Neural cell (in vitro differentiated cells): ENCODE data around the gene MAPK8IP3. TPM values are rescaled to one million over a fixed set of nuclear protein-coding genes. Genes with fewer than 3 reads are reported as not detected.

Experiments used
- H2AFZ ChIP-seq: fragments of 200-600, 300-800 bp; sonication (generic), shearing (Covaris generic); 2 replicates; pipeline ENCODE4 v1.6.0; 2014; ENCODE audit warnings: low read depth, mild to moderate bottlenecking, antibody characterized with exemption, low read length, moderate library complexity
- H3F3A ChIP-seq: fragments of 200-600 bp; shearing (Covaris generic); 2 replicates; pipeline ENCODE4 v1.6.1; 2016; ENCODE audit warnings: mild to moderate bottlenecking, moderate library complexity, mixed read lengths, antibody characterized with exemption, low read length; ENCODE audit not compliant: insufficient read depth, poor library complexity, severe bottlenecking
- H3K27ac ChIP-seq: fragments of 200-600, 300-800 bp; sonication (generic), shearing (Covaris generic); 2 replicates; pipeline ENCODE4 v1.5.1; 2014; ENCODE audit warnings: mild to moderate bottlenecking, low read length, moderate library complexity
- H3K27me3 ChIP-seq: fragments of 300-800, 200-600 bp; sonication (generic), shearing (Covaris generic); 2 replicates; pipeline ENCODE4 v1.6.0; 2014; ENCODE audit warnings: mild to moderate bottlenecking, low read depth, low read length, moderate library complexity; ENCODE audit not compliant: insufficient read depth
- H3K36me3 ChIP-seq: fragments of 300-800, 200-600 bp; sonication (generic), shearing (Covaris generic); 2 replicates; pipeline ENCODE4 v1.5.1; 2014; ENCODE audit warnings: mild to moderate bottlenecking, antibody characterized with exemption, low read length, moderate library complexity; ENCODE audit not compliant: insufficient read depth
- H3K4me2 ChIP-seq: fragments of 300-800, 200-600 bp; sonication (generic), shearing (Covaris generic); 2 replicates; pipeline ENCODE4 v1.6.0; 2014; ENCODE audit warnings: mild to moderate bottlenecking, low read length
- H3K4me3 ChIP-seq: fragments of 300-800, 200-600 bp; sonication (generic), shearing (Covaris generic); 2 replicates; pipeline ENCODE4 v1.5.1; 2014; ENCODE audit warnings: mild to moderate bottlenecking, low read length, moderate library complexity
- H3K79me2 ChIP-seq: fragments of 200-600 bp; shearing (Covaris generic); replicated peaks from 2 replicates; pipeline ENCODE4 v1.6.0; 2014; ENCODE audit warnings: mild to moderate bottlenecking, low read length, moderate library complexity; ENCODE audit not compliant: insufficient read depth
- H3K9ac ChIP-seq: fragments of 300-800, 200-600 bp; sonication (generic), shearing (Covaris generic); 2 replicates; pipeline ENCODE4 v1.6.1; 2016; ENCODE audit warnings: mild to moderate bottlenecking, low read length, mixed read lengths
- H3K9me2 ChIP-seq: fragments of 200-600 bp; shearing (Covaris generic); 2 replicates; pipeline ENCODE4 v1.6.1; 2016; ENCODE audit warnings: mild to moderate bottlenecking, low read length, mixed read lengths; ENCODE audit not compliant: insufficient read depth
- H3K9me3 ChIP-seq: fragments of 200-600, 300-800 bp; sonication (generic), shearing (Covaris generic); 2 replicates; pipeline ENCODE4 v1.6.1; 2016; ENCODE audit warnings: mild to moderate bottlenecking, mixed run types, low read length, moderate library complexity, mixed read lengths
- H4K20me1 ChIP-seq: fragments of 200-600 bp; shearing (Covaris generic); 2 replicates; pipeline ENCODE4 v1.6.1; 2016; ENCODE audit warnings: mild to moderate bottlenecking, mixed run types; ENCODE audit not compliant: insufficient read depth
- CTCF ChIP-seq: fragments of 450-650 bp; IDR thresholded peaks from 2 replicates; pipeline ENCODE4 v1.5.1; 2014; ENCODE audit warnings: antibody characterized with exemption, mild to moderate bottlenecking, moderate library complexity; ENCODE audit not compliant: poor library complexity, severe bottlenecking
- EP300 ChIP-seq: fragments of 450-650 bp; conservative IDR thresholded peaks from 2 replicates; pipeline ENCODE4 v1.6.1; 2014; ENCODE audit warnings: antibody characterized with exemption, mild to moderate bottlenecking, moderate library complexity; ENCODE audit not compliant: poor library complexity, severe bottlenecking
- EZH2 ChIP-seq: fragments of 200-600, 300-800 bp; shearing (Covaris generic), sonication (generic); IDR thresholded peaks from 2 replicates; pipeline ENCODE4 v1.6.1; 2014; ENCODE audit warnings: antibody characterized with exemption, low read length, borderline replicate concordance, mild to moderate bottlenecking; ENCODE audit not compliant: insufficient read depth, poor library complexity, severe bottlenecking
- MXI1 ChIP-seq: fragments of 450-650 bp; conservative IDR thresholded peaks from 2 replicates; pipeline ENCODE4 v1.6.1; 2014; ENCODE audit warnings: antibody characterized with exemption, mild to moderate bottlenecking; ENCODE audit not compliant: poor library complexity, severe bottlenecking
- POLR2AphosphoS5 ChIP-seq: IDR thresholded peaks from 2 replicates; pipeline ENCODE4 v1.6.1; 2012
- RAD21 ChIP-seq: fragments of 450-650 bp; conservative IDR thresholded peaks from 2 replicates; pipeline ENCODE4 v1.6.1; 2014; ENCODE audit warnings: antibody characterized with exemption, mild to moderate bottlenecking, moderate library complexity
- REST ChIP-seq: IDR thresholded peaks from 2 replicates; pipeline ENCODE4 v1.6.1; 2012; ENCODE audit warnings: borderline replicate concordance
- SMC3 ChIP-seq: fragments of 450-650 bp; conservative IDR thresholded peaks from 2 replicates; pipeline ENCODE4 v1.6.1; 2014; ENCODE audit warnings: antibody characterized with exemption, mild to moderate bottlenecking, moderate library complexity; ENCODE audit not compliant: poor library complexity
- TAF1 ChIP-seq: IDR thresholded peaks from 2 replicates; pipeline ENCODE4 v1.6.1; 2012; ENCODE audit warnings: low read depth
- polyA plus RNA-seq: library from polyadenylated mRNA; depleted of rRNA; stranded (reverse); fragments of >200 nt; gene quantifications from 2 replicates; pipeline ENCODE4 v1.2.3, GENCODE V29; 2014

The MAPK8IP3 gene
- polyA plus RNA-seq, 1 donor from 2014 or later: 51.0 TPM

DNA sequence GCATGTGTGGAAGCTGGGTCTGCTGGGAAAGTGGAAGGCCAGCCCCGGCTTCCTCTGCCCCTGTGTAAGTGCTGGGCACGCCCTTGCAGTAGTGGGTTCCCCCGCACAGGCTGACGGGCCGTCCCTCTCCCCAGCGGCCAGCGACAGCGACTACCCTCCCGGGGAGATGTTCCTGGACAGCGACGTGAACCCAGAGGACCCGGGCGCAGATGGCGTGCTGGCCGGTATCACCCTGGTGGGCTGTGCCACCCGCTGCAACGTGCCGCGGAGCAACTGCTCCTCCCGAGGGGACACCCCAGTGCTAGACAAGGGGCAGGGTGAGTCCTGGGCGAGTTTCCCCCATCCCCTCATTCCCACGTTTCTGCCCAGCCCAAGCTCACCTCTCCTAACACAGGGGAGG is 59.8 kb downstream of the MAPK8IP3 start:
- Histone ChIP-seq H3K9me2 (no peaks in the 10 kb centered on the region), H3K9ac (no peak overlapping the region), H3K4me3 (no peak overlapping the region), H3K36me3 (no peaks in the 10 kb centered on the region), H3K27me3 (no peaks in the 10 kb centered on the region), H3K27ac (no peak overlapping the region), H2AFZ (no peak overlapping the region), H3K4me2 (no peak overlapping the region), H3K9me3 (no peaks in the 10 kb centered on the region), H4K20me1 (no peaks in the 10 kb centered on the region), H3K79me2 (no peaks in the 10 kb centered on the region), H3F3A (no peaks in the 10 kb centered on the region)
- TF ChIP-seq CTCF (no peak), MXI1 (no peak), TAF1 (no peak), RAD21 (no peak), POLR2AphosphoS5 (no peak), EP300 (no peak), EZH2 (no peak)

- H3K27me3 ChIP-seq: no peaks in the 10 kb centered on the region
- TF ChIP-seq MXI1: no peak
- no peak overlapping the region for H2AFZ ChIP-seq
- H3K9ac ChIP-seq: no peak overlapping the region
- no peaks in the 10 kb centered on the region for H3K79me2 ChIP-seq
- no peaks in the 10 kb centered on the region for H3K36me3 ChIP-seq
- H3F3A ChIP-seq: no peaks in the 10 kb centered on the region
- no peak overlapping the region for H3K27ac ChIP-seq
- H4K20me1 ChIP-seq: no peaks in the 10 kb centered on the region
- H3K9me3 ChIP-seq: no peaks in the 10 kb centered on the region
- H3K9me2 ChIP-seq: no peaks in the 10 kb centered on the region
- no peak overlapping the region for H3K4me3 ChIP-seq
- H3K4me2 ChIP-seq: no peak overlapping the region
These were observed 60.2 kb downstream of the MAPK8IP3 start for GRCh38 chr16:1766231-1766630.

DNA sequence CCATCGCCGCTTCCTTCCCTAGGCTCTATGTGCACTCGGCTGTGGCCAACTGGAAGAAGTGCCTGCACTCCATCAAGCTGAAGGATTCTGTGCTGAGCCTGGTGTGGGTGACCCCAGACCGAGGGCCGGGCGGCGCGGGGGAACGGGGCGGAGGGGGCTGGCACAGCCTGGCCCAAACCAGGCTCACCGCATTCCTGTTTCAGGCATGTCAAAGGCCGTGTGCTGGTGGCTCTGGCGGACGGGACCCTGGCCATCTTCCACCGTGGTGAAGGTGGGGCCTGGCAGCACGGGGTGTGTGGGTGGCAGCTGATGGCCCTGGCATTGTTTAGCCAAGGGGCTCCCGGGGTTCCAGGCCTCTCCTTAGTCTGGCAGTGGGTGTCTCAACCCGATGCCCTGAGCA is 60.7 kb downstream of the MAPK8IP3 start:
- H3K4me2 ChIP-seq: no peak overlapping the region
- no peak overlapping the region for H3K4me3 ChIP-seq
- no peaks in the 10 kb centered on the region for H3K36me3 ChIP-seq
- H2AFZ ChIP-seq: no peak overlapping the region
- H3K27ac ChIP-seq: no peak overlapping the region
- no peaks in the 10 kb centered on the region for H3F3A ChIP-seq
- no peaks in the 10 kb centered on the region for H4K20me1 ChIP-seq
- no peaks in the 10 kb centered on the region for H3K27me3 ChIP-seq
- TF ChIP-seq POLR2AphosphoS5: no peak
- TF ChIP-seq RAD21: no peak
- TF ChIP-seq TAF1: no peak
- TF ChIP-seq REST: no peak
- TF ChIP-seq EP300: no peak
- TF ChIP-seq CTCF: no peak
- TF ChIP-seq EZH2: no peak
- TF ChIP-seq MXI1: no peak
- no peak for TF ChIP-seq SMC3
- no peak overlapping the region for H3K9ac ChIP-seq
- H3K79me2 ChIP-seq: no peaks in the 10 kb centered on the region
- no peaks in the 10 kb centered on the region for H3K9me2 ChIP-seq
- no peaks in the 10 kb centered on the region for H3K9me3 ChIP-seq
